Spleen (tissue), 7 donors: ENCODE measurements around the gene C1orf226.

Source experiments
- POLR2A ChIP-seq, 3 donors: fragments of 450-650 bp; IDR thresholded peaks; one replicate each; pipeline ENCODE4 v1.5.1; 2017; ENCODE audit warnings: antibody characterized with exemption in 3 of 3, mild to moderate bottlenecking in 1 of 3
- POLR2AphosphoS5 ChIP-seq, 3 donors: sonication (generic); formaldehyde crosslinking; IDR thresholded peaks; one replicate each; pipeline ENCODE4 v1.5.1; 2017; ENCODE audit warnings: antibody characterized with exemption in 3 of 3
- TF ChIP-seq, protein P1 (sequence below), 11 experiments: fragments of 200-600 bp in 7 of 11; fragments of 450-650 bp in 4 of 11; sonication (generic) in 4 of 11; IDR thresholded peaks in 8 of 11; conservative IDR thresholded peaks in 3 of 11; 1 replicate in 7 of 11; 2 replicates in 4 of 11; pipeline versions ENCODE4 v1.4.0 to v1.8.0; 2016 to 2021; ENCODE audit warnings: antibody characterized with exemption in 11 of 11, inconsistent platforms in 4 of 11, mild to moderate bottlenecking in 1 of 11
- donor health status: DM: no; HTN: no; CAD: no; lungs with moderate emphysema.
- donor health status: DM: no; HTN: no; CAD: no.
- donor health status: DM: no; HTN: no; CAD: no.

GRCh38 chr1:162353702-162354101 is 27.8 kb upstream of the C1orf226 start:
- TF ChIP-seq, protein P1, sequence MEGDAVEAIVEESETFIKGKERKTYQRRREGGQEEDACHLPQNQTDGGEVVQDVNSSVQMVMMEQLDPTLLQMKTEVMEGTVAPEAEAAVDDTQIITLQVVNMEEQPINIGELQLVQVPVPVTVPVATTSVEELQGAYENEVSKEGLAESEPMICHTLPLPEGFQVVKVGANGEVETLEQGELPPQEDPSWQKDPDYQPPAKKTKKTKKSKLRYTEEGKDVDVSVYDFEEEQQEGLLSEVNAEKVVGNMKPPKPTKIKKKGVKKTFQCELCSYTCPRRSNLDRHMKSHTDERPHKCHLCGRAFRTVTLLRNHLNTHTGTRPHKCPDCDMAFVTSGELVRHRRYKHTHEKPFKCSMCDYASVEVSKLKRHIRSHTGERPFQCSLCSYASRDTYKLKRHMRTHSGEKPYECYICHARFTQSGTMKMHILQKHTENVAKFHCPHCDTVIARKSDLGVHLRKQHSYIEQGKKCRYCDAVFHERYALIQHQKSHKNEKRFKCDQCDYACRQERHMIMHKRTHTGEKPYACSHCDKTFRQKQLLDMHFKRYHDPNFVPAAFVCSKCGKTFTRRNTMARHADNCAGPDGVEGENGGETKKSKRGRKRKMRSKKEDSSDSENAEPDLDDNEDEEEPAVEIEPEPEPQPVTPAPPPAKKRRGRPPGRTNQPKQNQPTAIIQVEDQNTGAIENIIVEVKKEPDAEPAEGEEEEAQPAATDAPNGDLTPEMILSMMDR (IDR thresholded peaks at IDR 0.05 in 8 of 11, conservative IDR thresholded peaks at IDR 0.05 in 3 of 11), result no peak
- TF ChIP-seq POLR2AphosphoS5 (IDR thresholded peaks at IDR 0.05) (no peak), POLR2A (IDR thresholded peaks at IDR 0.05) (no peak)
